ENCODE results near the gene PTGDR2.

DNA sequence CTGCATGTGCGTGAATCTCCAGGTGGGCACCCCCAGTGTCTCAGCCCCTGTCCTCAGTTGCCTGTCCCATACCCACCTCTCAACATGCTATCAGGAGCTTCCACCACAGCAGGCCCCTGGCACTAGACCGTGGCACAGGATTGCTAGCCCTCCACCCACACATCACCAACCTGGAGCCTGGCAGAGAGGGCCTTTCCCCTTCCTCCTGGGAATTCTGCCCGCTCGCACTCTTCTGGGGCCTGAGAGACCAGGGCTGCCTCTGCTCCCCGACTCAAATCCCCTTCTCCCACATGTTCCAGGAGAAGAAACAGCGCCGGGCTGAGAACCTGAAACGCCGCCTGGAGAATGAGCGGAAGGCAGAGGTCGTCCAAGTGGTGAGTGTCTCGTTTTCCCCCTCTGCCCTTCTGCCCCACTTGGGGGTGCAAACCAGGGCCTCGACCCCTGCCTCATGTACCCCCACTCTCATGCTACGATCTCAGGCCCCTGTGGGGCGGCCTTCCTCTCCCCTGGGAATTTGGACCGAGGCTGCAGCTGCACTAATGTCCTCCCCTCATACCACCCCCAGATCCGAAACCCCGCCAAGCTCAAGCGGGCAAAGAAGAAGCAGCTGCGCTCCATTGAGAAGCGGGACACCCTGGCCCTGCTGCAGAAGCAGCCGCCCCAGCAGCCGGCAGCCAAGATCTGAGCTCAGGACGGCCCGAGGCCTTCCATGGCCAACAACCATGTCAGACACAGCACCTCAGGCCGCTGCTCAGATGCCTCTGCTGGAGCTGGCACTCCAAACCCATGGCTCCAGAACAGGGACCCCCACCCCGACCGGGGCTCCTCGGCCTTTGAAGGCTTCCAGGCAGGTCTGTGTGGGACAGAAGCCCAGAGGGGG is 5.9 kb downstream of the PTGDR2 start:
- TF ChIP-seq POLR2AphosphoS5 (IDR thresholded peaks at IDR 0.05) (no peak), POLR2A (IDR thresholded peaks at IDR 0.05) (no peak)
- TF ChIP-seq, protein P1, sequence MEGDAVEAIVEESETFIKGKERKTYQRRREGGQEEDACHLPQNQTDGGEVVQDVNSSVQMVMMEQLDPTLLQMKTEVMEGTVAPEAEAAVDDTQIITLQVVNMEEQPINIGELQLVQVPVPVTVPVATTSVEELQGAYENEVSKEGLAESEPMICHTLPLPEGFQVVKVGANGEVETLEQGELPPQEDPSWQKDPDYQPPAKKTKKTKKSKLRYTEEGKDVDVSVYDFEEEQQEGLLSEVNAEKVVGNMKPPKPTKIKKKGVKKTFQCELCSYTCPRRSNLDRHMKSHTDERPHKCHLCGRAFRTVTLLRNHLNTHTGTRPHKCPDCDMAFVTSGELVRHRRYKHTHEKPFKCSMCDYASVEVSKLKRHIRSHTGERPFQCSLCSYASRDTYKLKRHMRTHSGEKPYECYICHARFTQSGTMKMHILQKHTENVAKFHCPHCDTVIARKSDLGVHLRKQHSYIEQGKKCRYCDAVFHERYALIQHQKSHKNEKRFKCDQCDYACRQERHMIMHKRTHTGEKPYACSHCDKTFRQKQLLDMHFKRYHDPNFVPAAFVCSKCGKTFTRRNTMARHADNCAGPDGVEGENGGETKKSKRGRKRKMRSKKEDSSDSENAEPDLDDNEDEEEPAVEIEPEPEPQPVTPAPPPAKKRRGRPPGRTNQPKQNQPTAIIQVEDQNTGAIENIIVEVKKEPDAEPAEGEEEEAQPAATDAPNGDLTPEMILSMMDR (IDR thresholded peaks at IDR 0.05) = no peak
